GM21737 (cell line): ENCODE measurements around the gene IP6K3.

Source experiments
- ATAC-seq: cut with Tn5 transposase; IDR thresholded peaks from one replicate; pipeline ENCODE4 v1.9.1; 2021; ENCODE audit warnings: mild to moderate bottlenecking, moderate library complexity; ENCODE audit not compliant: unreplicated experiment

Gene IP6K3

GRCh38 chr6:33724102-33725023, 22.3 kb downstream of the IP6K3 start:
- no peak for ATAC-seq

- ATAC-seq: no peak
Measured at GRCh38 chr6:33723371-33724085, 23.2 kb downstream of the IP6K3 start.

- ATAC-seq: no peak
Measured at GRCh38 chr6:33722103-33722623, 24.5 kb downstream of the IP6K3 start.

GRCh38 chr6:33721508-33721907, 25.2 kb downstream of the IP6K3 start:
- ATAC-seq: no peak

GRCh38 chr6:33720998-33721397, 25.7 kb downstream of the IP6K3 start:
- ATAC-seq: no peak

GRCh38 chr6:33719326-33719987, 27.2 kb downstream of the IP6K3 start:
- no peak for ATAC-seq

GRCh38 chr6:33718713-33719112, 28.0 kb downstream of the IP6K3 start:
- no peak for ATAC-seq

GRCh38 chr6:33717934-33718455, 28.7 kb downstream of the IP6K3 start:
- ATAC-seq: no peak

GRCh38 chr6:33716890-33717632, 29.6 kb downstream of the IP6K3 start:
- no peak for ATAC-seq

GRCh38 chr6:33716379-33716778, 30.3 kb downstream of the IP6K3 start:
- no peak for ATAC-seq

GRCh38 chr6:33714385-33715040, 32.2 kb downstream of the IP6K3 start:
- no peak for ATAC-seq

GRCh38 chr6:33713786-33714185, 32.9 kb downstream of the IP6K3 start:
- ATAC-seq: no peak

GRCh38 chr6:33712914-33713313, 33.8 kb downstream of the IP6K3 start:
- ATAC-seq: no peak

GRCh38 chr6:33711140-33712129, 35.3 kb downstream of the IP6K3 start, which contains the start of gene UQCC2:
Gene UQCC2, minus strand, starts transcription at chr6:33711700. Its CDS starts 14 bp downstream, at chr6:33711686.
- ATAC-seq: peak; percentile 88

GRCh38 chr6:33710296-33711121, 36.2 kb downstream of the IP6K3 start:
- ATAC-seq: no peak

- ATAC-seq: no peak
Measured at GRCh38 chr6:33709605-33710295, 37.0 kb downstream of the IP6K3 start.
